ENCODE data around the gene NEMP1.
A peak's percentile ranks its signal among the peaks of the same experiment; 100 is the strongest.

- TF ChIP-seq CTCF (IDR thresholded peaks at IDR 0.05; ENCODE audit: borderline replicate concordance, extremely low read depth, low read length, poor library complexity, severe bottlenecking) (peak; percentile 100), EZH2 (IDR thresholded peaks at IDR 0.05; ENCODE audit: borderline replicate concordance, low read depth, low read length, severe bottlenecking) (no peak)
These were observed 34.1 kb upstream of the NEMP1 start for GRCh38 chr12:57112492-57113294.

Measured in DND-41 (cell line).